Left lung (tissue), 10 donors: ENCODE data around the gene GTF3C4. TPM values are rescaled to one million over a fixed set of nuclear protein-coding genes. Genes with fewer than 3 reads are reported as not detected.
"Not testable (repeated sequence)": the region's sequence is repeated elsewhere in the genome, so short reads cannot be mapped to it uniquely, and the experiment has no call there.

Experiments
- ATAC-seq: fragments of 200-7000 bp; cut with Tn5 transposase; one replicate; pipeline ENCODE4 v1.9.1; 2020; ENCODE audit warnings: moderate library complexity
- DNase-seq, 4 donors: peaks; one replicate each; pipeline ENCODE4 v3.0.0-alpha.2; 2013 to 2020
- H3K27ac ChIP-seq, 2 donors: fragments of 200-600 bp; sonication (generic) in 1 of 2; one replicate each; pipeline versions ENCODE4 v1.5.0 to v1.8.0; 2020 to 2021
- H3K27me3 ChIP-seq, 2 donors: fragments of 200-600 bp; sonication (generic) in 1 of 2; one replicate each; pipeline versions ENCODE4 v1.5.0 to v1.8.0; 2020 to 2021
- H3K36me3 ChIP-seq, 2 donors: fragments of 200-600 bp; sonication (generic) in 1 of 2; one replicate each; pipeline versions ENCODE4 v1.5.0 to v1.8.0; 2020 to 2021
- H3K4me1 ChIP-seq, 2 donors: fragments of 200-600 bp; one replicate each; pipeline ENCODE4 v1.8.0; 2021
- H3K4me3 ChIP-seq, 2 donors: fragments of 200-600 bp; sonication (generic) in 1 of 2; one replicate each; pipeline versions ENCODE4 v1.5.0 to v1.8.0; 2020 to 2021; ENCODE audit warnings: mild to moderate bottlenecking in 1 of 2
- H3K9me3 ChIP-seq, 2 donors: fragments of 200-600 bp; sonication (generic) in 1 of 2; one replicate each; pipeline versions ENCODE4 v1.5.0 to v1.8.0; 2020 to 2021
- CTCF ChIP-seq, 2 donors: fragments of 200-600 bp; sonication (generic) in 1 of 2; IDR thresholded peaks; one replicate each; pipeline versions ENCODE4 v1.5.0 to v1.8.0; 2021; ENCODE audit warnings: antibody characterized with exemption in 2 of 2
- intact Hi-C, 2 donors: fragments of 100-400 bp; cut with DNase I; formaldehyde crosslinking; loops; one replicate each; pipeline versions ENCODE4 v1.11.2 to v1.14.2; 2022
- polyA plus RNA-seq, 6 donors: library from polyadenylated mRNA; unstranded; fragments of 120-200 nt; gene quantifications; one replicate each; pipeline ENCODE4 v1.2.1, GENCODE V29; 2013; ENCODE audit not compliant: insufficient read length in 6 of 6
- total RNA-seq, 2 donors: library from RNA; stranded (reverse); fragmentation: NEBNext Ultra II Directional; extraction: Animal tissue kit (Norgen Biotek cat#: 25700); gene quantifications; one replicate each; pipeline ENCODE4 v1.2.1, GENCODE V29; 2021
- donor health status: DM: no; HTN: yes; CAD: no.
- donor health status: DM: no; HTN: no; CAD: no.

The GTF3C4 gene
- total and polyA plus RNA-seq, 8 donors = 13.1 to 25.6 (median 23.8) TPM

- Histone ChIP-seq H3K9me3 (no peaks in the 10 kb centered on the region), H3K36me3 (no peaks in the 10 kb centered on the region), H3K27me3 (no peaks in the 10 kb centered on the region), H3K4me1 (no peaks in the 10 kb centered on the region), H3K27ac (no peak overlapping the region), H3K4me3 (no peak overlapping the region)
- DNase-seq (no peak), ATAC-seq (no peak)
- TF ChIP-seq CTCF (IDR thresholded peaks at IDR 0.05) = no peak
- intact Hi-C loops = no loop called here
These were observed 38.6 kb downstream of the GTF3C4 start for GRCh38 chr9:132708769-132709430.

- Histone ChIP-seq H3K27ac (no peak overlapping the region), H3K9me3 (no peaks in the 10 kb centered on the region), H3K4me1 (no peaks in the 10 kb centered on the region), H3K36me3 (no peaks in the 10 kb centered on the region), H3K4me3 (no peak overlapping the region), H3K27me3 (no peaks in the 10 kb centered on the region)
- intact Hi-C loops = no loop called here
- no peak for TF ChIP-seq CTCF (IDR thresholded peaks at IDR 0.05)
- ATAC-seq (no peak), DNase-seq (no peak)
These were observed 40.1 kb downstream of the GTF3C4 start for GRCh38 chr9:132710333-132710732.

GRCh38 chr9:132711152-132711551 is 40.9 kb downstream of the GTF3C4 start:
- H3K4me3 ChIP-seq, intact Hi-C loops, H3K36me3 ChIP-seq, H3K27me3 ChIP-seq, H3K9me3 ChIP-seq, H3K4me1 ChIP-seq, DNase-seq, ATAC-seq, H3K27ac ChIP-seq: not testable (repeated sequence)

GRCh38 chr9:132711846-132712245 is 41.6 kb downstream of the GTF3C4 start:
- no peak overlapping the region for H3K27ac ChIP-seq
- no peaks in the 10 kb centered on the region for H3K9me3 ChIP-seq
- DNase-seq (no peak), ATAC-seq (no peak)
- H3K4me3 ChIP-seq = no peak overlapping the region
- H3K27me3 ChIP-seq = peaks cover 0 to 6% of the 10 kb centered on the region in 2 donors
- no peaks in the 10 kb centered on the region for H3K4me1 ChIP-seq
- intact Hi-C loops = no loop called here
- no peaks in the 10 kb centered on the region for H3K36me3 ChIP-seq
- no peak for TF ChIP-seq CTCF (IDR thresholded peaks at IDR 0.05)

- intact Hi-C loops = no loop called here
- Histone ChIP-seq H3K36me3 (no peaks in the 10 kb centered on the region), H3K4me3 (no peak overlapping the region)
These were observed 42.5 kb downstream of the GTF3C4 start for GRCh38 chr9:132712753-132713152.

More at GRCh38 chr9:132712753-132713152, 42.5 kb downstream of the GTF3C4 start:
- no peaks in the 10 kb centered on the region for H3K9me3 ChIP-seq
- TF ChIP-seq CTCF (IDR thresholded peaks at IDR 0.05) = no peak
- H3K27ac ChIP-seq = no peak overlapping the region
- peaks cover 0 to 15% of the 10 kb centered on the region in 2 donors for H3K27me3 ChIP-seq
- no peak for DNase-seq
- no peak for ATAC-seq
- no peaks in the 10 kb centered on the region for H3K4me1 ChIP-seq
